ENCODE results near the gene CHCHD1.
"Not testable (repeated sequence)": the region's sequence is repeated elsewhere in the genome, so short reads cannot be mapped to it uniquely, and the experiment has no call there.

CHCHD1 gene

DNA sequence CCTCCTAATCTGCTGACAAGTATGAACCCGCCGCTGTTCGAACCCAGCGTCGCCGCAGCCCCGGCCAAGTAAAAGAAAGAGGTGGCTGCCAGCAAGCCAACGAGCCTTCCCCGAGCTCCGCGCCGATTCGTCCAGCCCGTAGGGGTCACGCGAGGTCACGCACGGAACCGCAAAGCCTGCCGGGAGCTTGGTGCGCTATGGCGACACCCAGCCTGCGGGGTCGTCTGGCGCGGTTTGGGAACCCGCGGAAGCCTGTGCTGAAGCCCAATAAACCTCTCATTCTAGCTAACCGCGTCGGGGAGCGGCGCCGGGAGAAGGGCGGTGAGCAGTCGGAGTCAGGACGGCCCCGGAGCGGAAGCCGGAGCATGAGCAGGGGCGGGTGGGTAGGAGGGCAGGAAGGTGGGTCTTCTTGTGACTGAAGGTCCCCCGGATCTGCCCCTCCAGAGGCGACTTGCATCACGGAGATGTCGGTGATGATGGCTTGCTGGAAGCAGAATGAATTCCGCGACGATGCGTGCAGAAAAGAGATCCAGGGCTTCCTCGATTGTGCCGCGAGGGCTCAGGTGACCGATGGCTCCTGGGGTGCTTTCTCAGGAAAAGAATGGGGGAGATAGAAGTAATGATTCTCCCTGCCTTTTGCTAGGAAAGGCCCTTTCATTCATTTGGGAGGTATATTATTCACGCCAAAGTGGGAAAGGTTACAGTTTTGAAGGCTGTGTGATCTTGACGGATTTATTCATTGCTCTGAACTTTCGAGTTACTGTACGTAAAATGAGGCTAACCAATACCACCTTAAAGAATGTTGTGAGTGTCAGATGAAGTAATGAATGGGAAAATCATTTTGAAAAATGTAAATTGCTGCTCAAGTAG lies at the start of gene CHCHD1:
CHCHD1 (plus strand) TSS at position 170 of the 870 bp plus-strand sequence; CDS start at position 198, 28 bp downstream.
- FAIRE-seq (no peak), DNase-seq (ENCODE audit: low spot score) (peak; percentile 68)

GRCh38 chr10:73732426-73732825 lies 49.4 kb upstream of the CHCHD1 start:
- FAIRE-seq (no peak), DNase-seq (ENCODE audit: low spot score) (no peak)

DNA sequence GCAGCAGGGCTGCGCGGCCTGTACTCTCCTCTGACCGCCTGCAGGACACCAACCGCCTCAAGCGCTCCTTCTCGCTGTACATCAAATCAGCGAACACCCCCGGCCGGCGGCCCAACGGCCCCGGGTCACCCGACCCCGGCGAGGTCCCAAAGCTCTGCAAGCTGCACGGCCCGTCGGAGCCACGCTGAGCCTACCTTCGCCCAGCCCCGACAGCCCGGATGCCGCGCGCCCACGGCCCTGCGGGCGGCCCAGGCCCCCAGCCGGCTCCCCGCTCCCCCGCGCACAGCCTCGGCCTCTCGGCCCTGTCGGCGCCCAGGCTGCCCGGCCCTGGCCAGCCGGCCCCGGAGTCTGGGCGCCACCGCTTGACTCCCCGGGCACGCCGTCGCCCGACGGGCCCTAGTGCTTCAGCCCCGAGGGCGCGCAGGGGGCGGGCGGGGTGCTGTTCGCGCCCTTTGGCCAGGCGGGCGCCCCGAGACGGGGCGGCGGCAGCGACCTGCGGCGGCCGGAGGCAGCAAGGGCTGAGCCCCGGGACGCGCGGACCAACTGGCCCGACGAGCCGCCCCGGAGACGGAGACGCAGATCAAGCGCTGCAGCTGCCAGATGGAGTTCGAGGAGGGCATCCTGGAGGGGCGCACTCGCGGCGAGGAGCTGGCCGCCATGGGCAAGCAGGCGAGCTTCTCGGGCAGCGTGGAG lies 48.8 kb upstream of the CHCHD1 start:
- FAIRE-seq (no peak), DNase-seq (ENCODE audit: low spot score) (no peak)

DNA sequence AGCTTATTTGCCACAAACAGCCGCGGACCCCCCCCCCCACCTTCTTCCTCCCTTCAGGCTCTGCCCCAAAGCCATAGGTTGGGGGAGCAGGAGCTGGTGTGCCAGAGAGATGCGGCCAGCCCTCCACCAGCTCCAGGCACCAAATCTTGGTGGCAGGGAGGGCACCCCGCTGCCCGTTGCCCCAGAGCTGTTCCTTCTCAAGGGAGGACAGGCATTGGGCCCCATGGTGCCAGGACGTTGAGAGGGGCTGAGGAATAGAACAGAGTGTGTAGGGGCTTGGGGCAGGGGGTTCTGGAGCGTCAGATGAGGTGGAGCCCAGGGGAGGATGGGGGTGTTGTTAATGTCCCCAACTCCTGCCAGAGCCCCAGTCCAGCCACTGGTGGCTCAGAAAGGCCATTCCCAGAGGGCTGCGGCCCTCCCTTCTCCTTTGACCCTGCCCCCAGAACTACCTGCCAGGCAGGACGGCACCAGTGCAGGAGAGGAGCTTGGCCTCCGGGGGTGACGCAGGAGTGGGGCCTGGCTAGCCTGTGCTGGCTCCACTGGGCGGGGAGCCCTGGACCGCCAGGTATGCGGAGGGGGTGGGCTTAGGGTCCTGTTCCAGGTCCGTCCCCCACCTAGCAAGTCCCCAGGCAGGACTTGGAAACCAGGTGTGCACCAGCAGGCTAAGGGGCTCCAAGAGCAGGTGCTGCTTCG lies 47.7 kb upstream of the CHCHD1 start:
- DNase-seq (ENCODE audit: low spot score) (no peak), FAIRE-seq (no peak)

DNA sequence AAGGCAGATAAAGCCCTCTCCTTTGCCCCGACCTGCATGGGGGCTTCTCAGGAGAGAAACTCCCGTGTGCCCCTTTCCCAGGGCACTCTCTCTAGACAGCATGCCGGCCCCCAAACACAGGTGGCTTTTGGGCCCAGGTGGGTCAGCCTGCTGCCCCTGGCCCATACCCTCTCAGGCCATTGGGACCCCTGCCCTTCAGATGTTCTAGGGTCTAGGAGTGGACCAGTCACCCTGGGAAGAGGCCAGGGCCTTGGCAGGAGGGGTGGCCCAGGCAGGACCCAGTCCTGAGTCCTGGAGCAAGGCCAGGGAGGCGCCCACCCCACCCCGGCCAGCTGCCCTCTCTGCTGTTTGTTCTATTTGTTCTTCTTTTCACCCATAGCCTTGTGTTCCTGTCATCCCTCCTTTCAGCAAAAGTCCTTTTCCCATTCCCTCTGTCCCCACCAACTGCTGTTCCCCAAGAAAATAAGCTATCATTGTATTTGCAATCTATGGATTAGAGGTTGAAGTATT lies 47.0 kb upstream of the CHCHD1 start:
- FAIRE-seq (no peak), DNase-seq (ENCODE audit: low spot score) (no peak)

DNA sequence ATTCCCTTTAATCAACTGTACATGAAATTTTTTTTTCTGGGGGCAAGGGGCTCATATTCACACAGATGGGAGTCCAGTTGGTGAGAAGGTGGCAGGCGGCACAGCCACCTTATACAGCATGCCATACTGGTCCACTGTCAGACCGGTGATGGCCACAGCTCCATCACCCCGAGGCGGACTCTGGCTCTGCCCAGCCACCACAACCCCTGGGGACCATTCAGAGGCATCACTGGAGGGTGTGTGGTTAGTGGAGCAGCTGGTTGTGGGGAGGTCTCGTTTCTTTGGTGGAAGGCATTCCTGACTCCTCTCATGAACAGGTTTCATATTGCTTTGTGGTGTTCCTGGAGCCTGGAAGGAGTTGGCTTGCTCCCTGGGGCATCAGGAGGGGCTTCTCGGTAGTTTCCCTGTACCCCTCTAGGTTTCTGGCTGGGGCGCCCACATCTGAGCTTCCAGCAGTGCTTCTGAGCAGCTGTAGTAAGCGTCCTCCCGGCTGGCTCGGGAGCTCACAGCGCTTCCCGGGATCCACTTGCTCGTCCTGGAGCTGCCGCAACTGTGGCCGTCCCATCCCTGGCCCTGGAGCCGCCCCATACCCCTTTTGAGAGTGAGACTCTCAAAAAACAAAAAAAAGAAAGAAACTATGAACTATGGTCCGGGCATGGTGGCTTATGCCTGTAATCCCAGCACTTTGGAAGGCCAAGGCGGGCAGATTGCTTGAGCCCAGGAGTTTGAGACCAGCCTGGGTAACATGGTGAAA lies 41.2 kb upstream of the CHCHD1 start:
- FAIRE-seq, result not testable (repeated sequence)

GRCh38 chr10:73742454-73742734 lies 39.5 kb upstream of the CHCHD1 start:
- FAIRE-seq, result no peak
- DNase-seq (ENCODE audit: low spot score), result no peak

More for the DNA sequence above, 41.2 kb upstream of the CHCHD1 start:
- not testable (repeated sequence) for DNase-seq (ENCODE audit: low spot score)

GRCh38 chr10:73743327-73743904 lies 38.4 kb upstream of the CHCHD1 start:
- FAIRE-seq (no peak), DNase-seq (ENCODE audit: low spot score) (no peak)

GRCh38 chr10:73743905-73744663 lies 37.8 kb upstream of the CHCHD1 start, which contains the start of gene SEC24C:
Gene SEC24C (plus strand): TSS chr10:73744372. CDS start chr10:73746833, 2,461 bp downstream.
- peak; percentile 90 for DNase-seq (ENCODE audit: low spot score)
- FAIRE-seq, result peak; percentile 73

GRCh38 chr10:73744664-73744975 lies 37.2 kb upstream of the CHCHD1 start:
- FAIRE-seq (no peak), DNase-seq (ENCODE audit: low spot score) (peak; percentile 20)

- DNase-seq (ENCODE audit: low spot score) (no peak), FAIRE-seq (no peak)
These were observed 35.1 kb upstream of the CHCHD1 start for GRCh38 chr10:73746721-73747120.

DNA sequence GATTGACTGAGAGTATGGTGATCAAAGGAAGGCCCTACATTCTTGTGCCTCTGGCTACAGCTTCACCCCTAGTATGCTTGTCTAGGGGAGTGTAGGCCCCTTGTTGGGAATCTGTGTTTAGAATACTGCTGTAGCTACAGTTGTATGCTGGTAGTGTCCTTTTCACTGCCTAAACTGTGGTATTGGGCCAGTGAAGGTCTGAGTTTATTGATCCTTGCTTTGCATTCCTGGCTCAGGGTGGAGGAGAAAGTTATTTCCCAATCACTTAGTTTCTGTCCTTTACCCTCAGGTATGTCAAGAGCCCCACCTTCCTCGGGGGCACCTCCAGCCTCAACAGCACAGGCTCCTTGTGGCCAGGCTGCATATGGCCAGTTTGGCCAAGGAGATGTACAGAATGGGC lies 31.0 kb upstream of the CHCHD1 start:
- DNase-seq (ENCODE audit: low spot score) (no peak), FAIRE-seq (no peak)

GRCh38 chr10:73756183-73756582 lies 25.7 kb upstream of the CHCHD1 start:
- FAIRE-seq, result no peak

GRCh38 chr10:73758704-73759511 lies 22.9 kb upstream of the CHCHD1 start:
- FAIRE-seq (no peak), DNase-seq (ENCODE audit: low spot score) (no peak)

More at GRCh38 chr10:73756183-73756582, 25.7 kb upstream of the CHCHD1 start:
- DNase-seq (ENCODE audit: low spot score), result no peak

DNA sequence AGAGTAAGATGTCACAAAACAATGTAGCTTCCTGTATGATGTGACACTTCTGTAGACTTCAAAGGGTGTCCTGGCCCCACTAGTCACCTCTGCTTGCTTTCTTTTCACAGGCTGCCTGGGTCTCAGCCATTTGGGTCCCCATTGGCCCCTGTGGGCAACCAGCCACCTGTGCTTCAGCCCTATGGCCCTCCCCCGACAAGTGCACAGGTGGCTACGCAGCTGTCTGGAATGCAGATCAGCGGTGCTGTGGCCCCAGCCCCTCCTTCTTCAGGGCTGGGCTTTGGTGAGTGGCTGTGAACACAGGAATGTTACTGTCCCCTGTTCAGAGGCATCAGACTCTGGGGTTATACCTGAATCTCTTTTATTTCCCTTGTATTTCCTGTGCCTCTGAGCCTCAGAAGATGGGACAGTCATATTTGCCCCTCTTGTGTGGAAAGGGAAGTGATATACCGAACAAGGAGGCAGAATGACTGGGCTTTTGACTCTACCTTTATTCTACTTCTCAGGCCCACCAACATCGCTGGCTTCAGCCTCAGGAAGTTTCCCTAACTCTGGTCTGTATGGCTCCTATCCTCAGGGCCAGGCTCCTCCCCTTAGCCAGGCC lies 22.2 kb upstream of the CHCHD1 start:
- no peak for FAIRE-seq
- DNase-seq (ENCODE audit: low spot score), result no peak

GRCh38 chr10:73761781-73762180 lies 20.1 kb upstream of the CHCHD1 start:
- DNase-seq (ENCODE audit: low spot score), result no peak
- FAIRE-seq, result no peak

GRCh38 chr10:73762915-73763314 lies 18.9 kb upstream of the CHCHD1 start:
- FAIRE-seq (no peak), DNase-seq (ENCODE audit: low spot score) (peak; percentile 49)

- FAIRE-seq, result no peak
These were observed 18.5 kb upstream of the CHCHD1 start for GRCh38 chr10:73763343-73763742.

DNA sequence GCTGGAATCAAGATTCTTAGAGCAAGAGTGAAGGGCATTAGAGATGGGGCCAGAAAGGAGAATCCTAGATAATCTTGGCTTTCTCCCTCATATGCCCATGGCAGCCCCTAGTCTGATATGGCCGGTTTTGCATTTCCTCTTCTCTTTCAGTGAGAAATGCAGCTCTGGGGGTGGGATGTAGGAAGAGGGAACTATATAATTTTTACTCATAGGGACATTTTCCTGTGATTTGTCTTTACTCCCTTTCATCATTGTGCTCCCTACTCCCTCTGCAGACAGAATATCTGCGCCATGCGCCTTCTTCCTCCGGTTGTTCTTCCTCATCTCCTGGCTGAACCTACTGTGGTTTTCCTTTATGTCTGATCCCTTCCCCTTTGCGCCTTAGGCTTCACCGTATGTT lies 16.8 kb upstream of the CHCHD1 start:
- no peak for FAIRE-seq
- DNase-seq (ENCODE audit: low spot score), result no peak

More at GRCh38 chr10:73763343-73763742, 18.5 kb upstream of the CHCHD1 start:
- DNase-seq (ENCODE audit: low spot score), result no peak
